ENCODE results near the gene ATP9B.

GRCh38 chr18:79068937-79069716 lies at the start of gene ATP9B:
- TF ChIP-seq CTCF (IDR thresholded peaks at IDR 0.05; ENCODE audit: low read length) (no peak), EZH2phosphoT487 (IDR thresholded peaks at IDR 0.05; ENCODE audit: low read length) (no peak)

Data from MM.1S (cell line).